ENCODE results near the gene VEGFB.

- no peak for TF ChIP-seq EZH2 (IDR thresholded peaks at IDR 0.05; ENCODE audit: borderline replicate concordance, low read depth, low read length, severe bottlenecking)
- TF ChIP-seq, protein P1, sequence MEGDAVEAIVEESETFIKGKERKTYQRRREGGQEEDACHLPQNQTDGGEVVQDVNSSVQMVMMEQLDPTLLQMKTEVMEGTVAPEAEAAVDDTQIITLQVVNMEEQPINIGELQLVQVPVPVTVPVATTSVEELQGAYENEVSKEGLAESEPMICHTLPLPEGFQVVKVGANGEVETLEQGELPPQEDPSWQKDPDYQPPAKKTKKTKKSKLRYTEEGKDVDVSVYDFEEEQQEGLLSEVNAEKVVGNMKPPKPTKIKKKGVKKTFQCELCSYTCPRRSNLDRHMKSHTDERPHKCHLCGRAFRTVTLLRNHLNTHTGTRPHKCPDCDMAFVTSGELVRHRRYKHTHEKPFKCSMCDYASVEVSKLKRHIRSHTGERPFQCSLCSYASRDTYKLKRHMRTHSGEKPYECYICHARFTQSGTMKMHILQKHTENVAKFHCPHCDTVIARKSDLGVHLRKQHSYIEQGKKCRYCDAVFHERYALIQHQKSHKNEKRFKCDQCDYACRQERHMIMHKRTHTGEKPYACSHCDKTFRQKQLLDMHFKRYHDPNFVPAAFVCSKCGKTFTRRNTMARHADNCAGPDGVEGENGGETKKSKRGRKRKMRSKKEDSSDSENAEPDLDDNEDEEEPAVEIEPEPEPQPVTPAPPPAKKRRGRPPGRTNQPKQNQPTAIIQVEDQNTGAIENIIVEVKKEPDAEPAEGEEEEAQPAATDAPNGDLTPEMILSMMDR (IDR thresholded peaks at IDR 0.05; ENCODE audit: borderline replicate concordance, extremely low read depth, low read length, poor library complexity, severe bottlenecking) = no peak
Measured at GRCh38 chr11:64250415-64251015, 16.1 kb downstream of the VEGFB start.

Data from DND-41 (cell line).